ENCODE results near the gene EPS15. TPM values are rescaled to one million over a fixed set of nuclear protein-coding genes. Genes with fewer than 3 reads are reported as not detected.
"Not testable (repeated sequence)": the region's sequence is repeated elsewhere in the genome, so short reads cannot be mapped to it uniquely, and the experiment has no call there.

EPS15 gene
- total RNA-seq, 1 donor from 2014 or later = 44.9 TPM

DNA sequence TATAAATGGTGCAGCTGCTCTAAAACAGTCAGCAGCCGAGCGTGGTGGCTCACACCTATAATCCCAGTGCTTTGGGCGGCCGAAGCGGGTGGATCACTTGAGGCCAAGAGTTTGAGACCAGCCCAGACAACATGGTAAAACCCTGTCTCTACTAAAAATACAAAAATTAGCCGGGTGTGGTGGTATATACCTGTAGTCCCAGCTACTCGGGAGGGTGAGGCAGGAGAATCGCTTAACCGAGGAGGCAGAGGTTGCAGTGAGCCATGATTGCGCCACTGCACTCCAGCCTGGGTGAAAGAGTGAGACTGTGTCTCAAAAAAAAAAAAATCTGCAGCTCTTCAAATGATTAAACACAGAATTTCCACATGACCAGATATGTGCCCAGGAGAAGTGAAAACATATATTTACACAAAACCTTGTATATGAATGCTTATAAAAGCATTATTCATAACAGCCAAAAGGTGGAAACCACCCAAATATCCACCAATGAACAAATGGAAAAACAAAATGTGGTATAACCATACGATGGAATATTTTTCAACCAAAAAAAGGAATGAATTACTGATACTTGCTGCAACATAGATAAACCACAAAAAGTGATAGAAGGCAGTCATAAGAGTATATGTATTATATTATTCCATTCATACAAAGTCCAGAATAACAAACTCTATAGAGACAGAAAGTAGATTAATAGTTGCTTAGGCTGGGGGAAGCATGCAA lies 14.1 kb downstream of the EPS15 start:
- Histone ChIP-seq H3K36me3 (ENCODE audit: control insufficient read depth in 3 of 3, insufficient read depth in 3 of 3, low read length in 3 of 3) (peaks cover 0 to 3% (median 0%) of the 10 kb centered on the region in 3 donors), H3K4me1 (ENCODE audit: control insufficient read depth in 3 of 3, insufficient read depth in 3 of 3, low read length in 3 of 3) (peaks cover 0 to 16% (median 4%) of the 10 kb centered on the region in 3 donors), H3K9me3 (ENCODE audit: control insufficient read depth in 3 of 3, low read length in 3 of 3) (no peaks in the 10 kb centered on the region)

GRCh38 chr1:51501218-51501630 lies 17.8 kb downstream of the EPS15 start:
- not testable (repeated sequence) for H3K9me3 ChIP-seq (ENCODE audit: control insufficient read depth in 3 of 3, low read length in 3 of 3); H3K36me3 ChIP-seq (ENCODE audit: control insufficient read depth in 3 of 3, insufficient read depth in 3 of 3, low read length in 3 of 3); H3K27me3 ChIP-seq (ENCODE audit: control insufficient read depth in 3 of 3, insufficient read depth in 3 of 3, low read length in 3 of 3); H3K9ac ChIP-seq (ENCODE audit: low read depth in 1 of 3, low read length in 3 of 3); H3K4me1 ChIP-seq (ENCODE audit: control insufficient read depth in 3 of 3, insufficient read depth in 3 of 3, low read length in 3 of 3); H3K4me3 ChIP-seq (ENCODE audit: low read length in 3 of 3); H3K27ac ChIP-seq (ENCODE audit: low read depth, low read length)

More for the DNA sequence above, 14.1 kb downstream of the EPS15 start:
- H3K9ac ChIP-seq (ENCODE audit: low read depth in 1 of 3, low read length in 3 of 3) = no peak overlapping the region
- H3K4me3 ChIP-seq (ENCODE audit: low read length in 3 of 3) = no peak overlapping the region
- no peak overlapping the region for H3K27ac ChIP-seq (ENCODE audit: low read depth, low read length)
- no peaks in the 10 kb centered on the region for H3K27me3 ChIP-seq (ENCODE audit: control insufficient read depth in 3 of 3, insufficient read depth in 3 of 3, low read length in 3 of 3)

GRCh38 chr1:51499694-51500093 lies 19.4 kb downstream of the EPS15 start:
- no peak overlapping the region for H3K4me3 ChIP-seq (ENCODE audit: low read length in 3 of 3)
- H3K36me3 ChIP-seq (ENCODE audit: control insufficient read depth in 3 of 3, insufficient read depth in 3 of 3, low read length in 3 of 3) = peaks cover 0 to 5% (median 0%) of the 10 kb centered on the region in 3 donors
- H3K9me3 ChIP-seq (ENCODE audit: control insufficient read depth in 3 of 3, low read length in 3 of 3) = no peaks in the 10 kb centered on the region
- no peaks in the 10 kb centered on the region for H3K27me3 ChIP-seq (ENCODE audit: control insufficient read depth in 3 of 3, insufficient read depth in 3 of 3, low read length in 3 of 3)
- no peak overlapping the region for H3K9ac ChIP-seq (ENCODE audit: low read depth in 1 of 3, low read length in 3 of 3)
- H3K27ac ChIP-seq (ENCODE audit: low read depth, low read length) = no peak overlapping the region
- H3K4me1 ChIP-seq (ENCODE audit: control insufficient read depth in 3 of 3, insufficient read depth in 3 of 3, low read length in 3 of 3) = peaks cover 3 to 8% (median 7%) of the 10 kb centered on the region in 3 donors

- Histone ChIP-seq H3K27ac (ENCODE audit: low read depth, low read length) (no peak overlapping the region), H3K9ac (ENCODE audit: low read depth in 1 of 3, low read length in 3 of 3) (no peak overlapping the region), H3K4me3 (ENCODE audit: low read length in 3 of 3) (no peak overlapping the region), H3K4me1 (ENCODE audit: control insufficient read depth in 3 of 3, insufficient read depth in 3 of 3, low read length in 3 of 3) (peaks cover 7 to 13% (median 9%) of the 10 kb centered on the region in 3 donors), H3K27me3 (ENCODE audit: control insufficient read depth in 3 of 3, insufficient read depth in 3 of 3, low read length in 3 of 3) (no peaks in the 10 kb centered on the region), H3K36me3 (ENCODE audit: control insufficient read depth in 3 of 3, insufficient read depth in 3 of 3, low read length in 3 of 3) (peaks cover 0 to 5% (median 0%) of the 10 kb centered on the region in 3 donors), H3K9me3 (ENCODE audit: control insufficient read depth in 3 of 3, low read length in 3 of 3) (no peaks in the 10 kb centered on the region)
Measured at GRCh38 chr1:51498924-51499323, 20.1 kb downstream of the EPS15 start.

DNA sequence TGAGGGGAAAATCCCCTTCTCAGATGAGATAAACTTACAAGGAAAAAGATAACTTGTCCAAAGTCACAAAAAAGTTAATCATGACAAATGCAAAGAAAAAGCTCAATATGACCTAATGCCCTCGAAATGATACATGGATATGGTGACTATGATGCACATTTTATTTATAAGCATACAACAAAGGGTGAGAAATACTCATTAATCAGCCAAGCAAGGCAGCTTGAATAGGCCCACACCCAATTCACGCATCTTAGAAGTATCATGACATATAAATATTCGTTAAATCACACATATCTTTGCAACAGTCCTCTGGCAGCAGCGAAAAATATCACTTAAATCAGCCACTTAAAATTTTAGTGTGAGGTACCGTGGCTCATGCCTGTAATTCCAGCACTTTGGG lies 21.7 kb downstream of the EPS15 start:
- no peak overlapping the region for H3K9ac ChIP-seq (ENCODE audit: low read depth in 1 of 3, low read length in 3 of 3)
- peaks cover 7 to 13% (median 9%) of the 10 kb centered on the region in 3 donors for H3K4me1 ChIP-seq (ENCODE audit: control insufficient read depth in 3 of 3, insufficient read depth in 3 of 3, low read length in 3 of 3)

DNA sequence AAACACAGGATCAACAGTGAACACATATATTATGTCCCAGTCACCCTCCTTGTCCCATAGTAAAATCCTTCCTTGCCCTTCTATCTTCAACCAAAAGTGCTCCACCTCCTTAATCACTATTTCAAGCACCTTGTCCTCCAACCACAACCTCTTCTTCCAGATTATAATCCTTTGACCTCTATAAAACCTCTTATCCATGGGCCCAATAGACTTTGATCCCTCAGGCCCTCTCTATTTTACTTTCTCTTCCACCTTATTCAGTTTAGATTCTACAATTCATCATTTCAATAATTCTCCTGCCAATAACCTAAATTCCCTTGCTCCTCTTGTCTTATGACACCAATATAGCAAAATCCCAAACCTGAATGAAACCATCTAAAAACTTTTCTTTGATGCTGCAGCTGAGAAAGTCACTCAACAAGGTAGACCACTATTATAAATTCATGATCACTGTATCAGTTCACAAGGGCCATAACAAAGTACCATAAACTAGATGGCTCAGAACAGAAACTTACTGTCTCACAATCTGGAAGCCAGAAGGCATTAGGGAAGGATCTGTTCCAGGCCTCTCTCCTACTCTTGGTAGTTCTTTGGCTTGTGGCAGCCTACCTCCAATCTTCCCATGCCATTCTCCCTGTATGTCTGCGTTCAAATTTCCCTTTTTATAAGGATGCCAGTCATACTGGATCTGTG lies 24.8 kb downstream of the EPS15 start:
- H3K27ac ChIP-seq (ENCODE audit: low read depth, low read length) = no peak overlapping the region
- no peaks in the 10 kb centered on the region for H3K27me3 ChIP-seq (ENCODE audit: control insufficient read depth in 3 of 3, insufficient read depth in 3 of 3, low read length in 3 of 3)
- no peaks in the 10 kb centered on the region for H3K9me3 ChIP-seq (ENCODE audit: control insufficient read depth in 3 of 3, low read length in 3 of 3)
- no peak overlapping the region for H3K9ac ChIP-seq (ENCODE audit: low read depth in 1 of 3, low read length in 3 of 3)
- peaks cover 0 to 4% (median 0%) of the 10 kb centered on the region in 3 donors for H3K36me3 ChIP-seq (ENCODE audit: control insufficient read depth in 3 of 3, insufficient read depth in 3 of 3, low read length in 3 of 3)
- H3K4me3 ChIP-seq (ENCODE audit: low read length in 3 of 3) = no peak overlapping the region
- peaks cover 13 to 21% (median 18%) of the 10 kb centered on the region in 3 donors for H3K4me1 ChIP-seq (ENCODE audit: control insufficient read depth in 3 of 3, insufficient read depth in 3 of 3, low read length in 3 of 3)

More for the DNA sequence above, 21.7 kb downstream of the EPS15 start:
- no peaks in the 10 kb centered on the region for H3K27me3 ChIP-seq (ENCODE audit: control insufficient read depth in 3 of 3, insufficient read depth in 3 of 3, low read length in 3 of 3)
- H3K27ac ChIP-seq (ENCODE audit: low read depth, low read length) = no peak overlapping the region
- H3K9me3 ChIP-seq (ENCODE audit: control insufficient read depth in 3 of 3, low read length in 3 of 3) = no peaks in the 10 kb centered on the region
- no peak overlapping the region for H3K4me3 ChIP-seq (ENCODE audit: low read length in 3 of 3)
- peaks cover 0 to 2% (median 0%) of the 10 kb centered on the region in 3 donors for H3K36me3 ChIP-seq (ENCODE audit: control insufficient read depth in 3 of 3, insufficient read depth in 3 of 3, low read length in 3 of 3)

- peaks cover 13 to 21% (median 17%) of the 10 kb centered on the region in 3 donors for H3K4me1 ChIP-seq (ENCODE audit: control insufficient read depth in 3 of 3, insufficient read depth in 3 of 3, low read length in 3 of 3)
Measured at GRCh38 chr1:51491166-51491981, 27.7 kb downstream of the EPS15 start.

DNA sequence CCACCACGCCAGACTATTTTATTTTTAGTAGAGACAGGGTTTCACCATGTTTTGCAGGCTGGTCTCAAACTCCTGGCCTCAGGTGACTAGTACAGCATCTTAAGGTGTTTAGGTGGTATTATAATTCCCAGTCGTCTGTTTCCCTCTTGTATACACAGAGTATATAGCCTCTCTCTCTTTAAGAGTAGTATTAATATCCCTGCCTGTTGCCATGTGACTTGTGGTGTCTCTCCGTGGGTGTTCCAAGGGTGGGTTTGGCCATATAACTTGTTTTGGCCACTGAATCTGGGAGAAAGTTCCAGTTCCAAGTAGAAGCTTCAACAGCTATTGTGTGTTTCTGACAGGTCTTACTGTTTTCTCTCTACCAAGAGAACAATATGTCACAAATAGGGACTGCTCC lies 29.6 kb downstream of the EPS15 start:
- Histone ChIP-seq H3K9ac (ENCODE audit: low read depth in 1 of 3, low read length in 3 of 3) (no peak overlapping the region), H3K27me3 (ENCODE audit: control insufficient read depth in 3 of 3, insufficient read depth in 3 of 3, low read length in 3 of 3) (no peaks in the 10 kb centered on the region), H3K4me1 (ENCODE audit: control insufficient read depth in 3 of 3, insufficient read depth in 3 of 3, low read length in 3 of 3) (peaks cover 7 to 19% (median 11%) of the 10 kb centered on the region in 3 donors), H3K9me3 (ENCODE audit: control insufficient read depth in 3 of 3, low read length in 3 of 3) (no peaks in the 10 kb centered on the region), H3K36me3 (ENCODE audit: control insufficient read depth in 3 of 3, insufficient read depth in 3 of 3, low read length in 3 of 3) (peaks cover 0 to 2% (median 0%) of the 10 kb centered on the region in 3 donors), H3K4me3 (ENCODE audit: low read length in 3 of 3) (no peak overlapping the region), H3K27ac (ENCODE audit: low read depth, low read length) (no peak overlapping the region)

More at GRCh38 chr1:51491166-51491981, 27.7 kb downstream of the EPS15 start:
- H3K27ac ChIP-seq (ENCODE audit: low read depth, low read length) = no peak overlapping the region
- H3K9me3 ChIP-seq (ENCODE audit: control insufficient read depth in 3 of 3, low read length in 3 of 3) = no peaks in the 10 kb centered on the region
- no peaks in the 10 kb centered on the region for H3K27me3 ChIP-seq (ENCODE audit: control insufficient read depth in 3 of 3, insufficient read depth in 3 of 3, low read length in 3 of 3)
- H3K36me3 ChIP-seq (ENCODE audit: control insufficient read depth in 3 of 3, insufficient read depth in 3 of 3, low read length in 3 of 3) = peaks cover 0 to 2% (median 0%) of the 10 kb centered on the region in 3 donors
- peak overlapping the region in 1 of 3 donors; percentile 30 for H3K9ac ChIP-seq (ENCODE audit: low read depth in 1 of 3, low read length in 3 of 3)
- no peak overlapping the region for H3K4me3 ChIP-seq (ENCODE audit: low read length in 3 of 3)

- Histone ChIP-seq H3K27me3 (ENCODE audit: control insufficient read depth in 3 of 3, insufficient read depth in 3 of 3, low read length in 3 of 3) (no peaks in the 10 kb centered on the region), H3K4me1 (ENCODE audit: control insufficient read depth in 3 of 3, insufficient read depth in 3 of 3, low read length in 3 of 3) (peaks cover 5 to 17% (median 11%) of the 10 kb centered on the region in 3 donors), H3K4me3 (ENCODE audit: low read length in 3 of 3) (no peak overlapping the region), H3K9ac (ENCODE audit: low read depth in 1 of 3, low read length in 3 of 3) (no peak overlapping the region), H3K27ac (ENCODE audit: low read depth, low read length) (peak overlapping the region; percentile 8), H3K9me3 (ENCODE audit: control insufficient read depth in 3 of 3, low read length in 3 of 3) (no peaks in the 10 kb centered on the region), H3K36me3 (ENCODE audit: control insufficient read depth in 3 of 3, insufficient read depth in 3 of 3, low read length in 3 of 3) (peaks cover 0 to 2% (median 0%) of the 10 kb centered on the region in 3 donors)
Measured at GRCh38 chr1:51488372-51489050, 30.6 kb downstream of the EPS15 start.

Data from skeletal muscle tissue (tissue), 4 donors.